ENCODE results near the gene MPRIP. TPM values are rescaled to one million over a fixed set of nuclear protein-coding genes. Genes with fewer than 3 reads are reported as not detected.

MPRIP gene
- total RNA-seq, 1 experiment from 2014 or later: 443 TPM

DNA sequence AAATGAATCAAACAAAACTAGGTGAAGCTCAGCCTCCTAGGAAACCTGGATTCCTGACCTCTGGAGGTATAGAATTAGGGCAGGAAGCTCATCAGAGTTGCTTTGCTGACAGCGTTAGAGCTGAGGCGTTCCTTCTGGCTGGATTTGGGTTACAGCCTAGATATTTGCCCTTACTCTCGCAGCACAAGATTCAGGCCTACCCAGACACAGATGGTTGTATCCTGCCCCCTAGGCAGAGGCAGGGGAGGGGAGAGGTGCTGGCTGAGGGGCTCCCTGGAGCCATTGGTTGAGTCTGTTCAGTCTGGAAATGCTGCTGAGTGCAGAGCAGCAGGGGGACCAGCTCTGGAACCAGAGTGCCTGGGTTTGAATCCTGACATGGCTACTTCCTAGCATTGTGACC lies 78.4 kb downstream of the MPRIP start:
- Histone ChIP-seq H2AFZ (no peak overlapping the region), H3K4me1 (replicated peaks; ENCODE audit: insufficient read depth) (peaks cover 9% of the 10 kb centered on the region; the same call in 1 of the 2 replicates), H3K79me2 (ENCODE audit: low read depth) (peaks cover 98% of the 10 kb centered on the region), H3K9me2 (ENCODE audit: insufficient read depth) (no peaks in the 10 kb centered on the region), H3K4me2 (no peak overlapping the region), H3K27ac (peak overlapping the region; percentile 13; the same call in 1 of the 2 replicates), H3K4me3 (no peak overlapping the region), H3K36me3 (ENCODE audit: low read depth) (peaks cover 12% of the 10 kb centered on the region; the same call in 1 of the 2 replicates), H3K9me3 (ENCODE audit: insufficient read depth, low read depth) (no peaks in the 10 kb centered on the region), H3F3A (ENCODE audit: insufficient read depth, low read depth) (peaks cover 86% of the 10 kb centered on the region), H4K20me1 (ENCODE audit: insufficient read depth) (peaks cover 99% of the 10 kb centered on the region), H3K27me3 (ENCODE audit: insufficient read depth, low read depth) (no peaks in the 10 kb centered on the region)
- CTCF ChIA-PET: interaction anchor here (0.6 kb wide), 1 partner anchor 120 kb away, joined by 3 read pairs; no protein-coding TSS in a partner anchor
- intact Hi-C loops (cut with micrococcal nuclease; ENCODE audit: unreplicated experiment): no loop called here
- TF ChIP-seq, protein P1, sequence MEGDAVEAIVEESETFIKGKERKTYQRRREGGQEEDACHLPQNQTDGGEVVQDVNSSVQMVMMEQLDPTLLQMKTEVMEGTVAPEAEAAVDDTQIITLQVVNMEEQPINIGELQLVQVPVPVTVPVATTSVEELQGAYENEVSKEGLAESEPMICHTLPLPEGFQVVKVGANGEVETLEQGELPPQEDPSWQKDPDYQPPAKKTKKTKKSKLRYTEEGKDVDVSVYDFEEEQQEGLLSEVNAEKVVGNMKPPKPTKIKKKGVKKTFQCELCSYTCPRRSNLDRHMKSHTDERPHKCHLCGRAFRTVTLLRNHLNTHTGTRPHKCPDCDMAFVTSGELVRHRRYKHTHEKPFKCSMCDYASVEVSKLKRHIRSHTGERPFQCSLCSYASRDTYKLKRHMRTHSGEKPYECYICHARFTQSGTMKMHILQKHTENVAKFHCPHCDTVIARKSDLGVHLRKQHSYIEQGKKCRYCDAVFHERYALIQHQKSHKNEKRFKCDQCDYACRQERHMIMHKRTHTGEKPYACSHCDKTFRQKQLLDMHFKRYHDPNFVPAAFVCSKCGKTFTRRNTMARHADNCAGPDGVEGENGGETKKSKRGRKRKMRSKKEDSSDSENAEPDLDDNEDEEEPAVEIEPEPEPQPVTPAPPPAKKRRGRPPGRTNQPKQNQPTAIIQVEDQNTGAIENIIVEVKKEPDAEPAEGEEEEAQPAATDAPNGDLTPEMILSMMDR (conservative IDR thresholded peaks at IDR 0.05): no peak
- no peak for TF ChIP-seq EZH2 (IDR thresholded peaks at IDR 0.05; ENCODE audit: low read depth)
- DNase-seq: no peak
- POLR2A ChIA-PET (ENCODE audit: unreplicated experiment): interaction anchor here (0.6 to 0.7 kb wide), 3 partner anchors 33 to 612 kb away, joined by 3 to 11 read pairs (median 5); no protein-coding TSS in a partner anchor
- BruUV-seq (replicated peaks): no TSS peak

DNA sequence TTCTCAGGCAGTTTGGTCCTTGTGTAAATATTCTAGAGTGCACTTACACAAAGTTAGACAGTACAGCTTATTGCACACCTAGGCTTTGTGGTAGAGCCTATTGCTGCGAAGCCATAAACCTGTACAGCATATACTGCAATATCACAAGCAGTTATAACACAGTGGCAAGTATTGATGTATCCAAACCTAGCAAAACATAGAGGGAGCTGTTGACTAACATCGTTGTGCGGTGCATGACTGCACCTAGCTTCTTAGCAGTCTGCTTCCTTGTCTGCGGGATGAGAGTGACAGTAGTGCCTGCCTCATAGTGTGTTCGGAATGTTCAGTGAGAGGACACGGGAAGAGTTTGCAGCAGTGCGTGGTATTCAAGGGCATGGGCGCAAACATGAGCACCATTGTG lies 78.9 kb downstream of the MPRIP start:
- ChIA-PET POLR2A (ENCODE audit: unreplicated experiment) (interaction anchor here (0.6 to 0.7 kb wide), 3 partner anchors 33 to 612 kb away, joined by 3 to 11 read pairs (median 5); no protein-coding TSS in a partner anchor), CTCF (interaction anchor here (0.6 kb wide), 1 partner anchor 147 kb away, joined by 4 read pairs; no protein-coding TSS in a partner anchor)
- Histone ChIP-seq H3F3A (ENCODE audit: insufficient read depth, low read depth) (peaks cover 89% of the 10 kb centered on the region), H3K4me3 (no peak overlapping the region), H3K9me3 (ENCODE audit: insufficient read depth, low read depth) (no peaks in the 10 kb centered on the region), H3K9me2 (ENCODE audit: insufficient read depth) (no peaks in the 10 kb centered on the region), H3K27me3 (ENCODE audit: insufficient read depth, low read depth) (no peaks in the 10 kb centered on the region), H3K4me2 (no peak overlapping the region), H3K36me3 (ENCODE audit: low read depth) (peaks cover 13% of the 10 kb centered on the region; the same call in 1 of the 2 replicates), H3K4me1 (replicated peaks; ENCODE audit: insufficient read depth) (peaks cover 9% of the 10 kb centered on the region; the same call in 1 of the 2 replicates), H3K79me2 (ENCODE audit: low read depth) (peaks cover 98% of the 10 kb centered on the region), H4K20me1 (ENCODE audit: insufficient read depth) (peaks cover 99% of the 10 kb centered on the region), H2AFZ (no peak overlapping the region), H3K27ac (peak overlapping the region; percentile 13; the same call in 1 of the 2 replicates)
- intact Hi-C loops (cut with micrococcal nuclease; ENCODE audit: unreplicated experiment): no loop called here
- no TSS peak for BruUV-seq (replicated peaks)
- no peak for DNase-seq
- no peak for TF ChIP-seq EZH2 (IDR thresholded peaks at IDR 0.05; ENCODE audit: low read depth)
- TF ChIP-seq, protein P1 (conservative IDR thresholded peaks at IDR 0.05): no peak

DNA sequence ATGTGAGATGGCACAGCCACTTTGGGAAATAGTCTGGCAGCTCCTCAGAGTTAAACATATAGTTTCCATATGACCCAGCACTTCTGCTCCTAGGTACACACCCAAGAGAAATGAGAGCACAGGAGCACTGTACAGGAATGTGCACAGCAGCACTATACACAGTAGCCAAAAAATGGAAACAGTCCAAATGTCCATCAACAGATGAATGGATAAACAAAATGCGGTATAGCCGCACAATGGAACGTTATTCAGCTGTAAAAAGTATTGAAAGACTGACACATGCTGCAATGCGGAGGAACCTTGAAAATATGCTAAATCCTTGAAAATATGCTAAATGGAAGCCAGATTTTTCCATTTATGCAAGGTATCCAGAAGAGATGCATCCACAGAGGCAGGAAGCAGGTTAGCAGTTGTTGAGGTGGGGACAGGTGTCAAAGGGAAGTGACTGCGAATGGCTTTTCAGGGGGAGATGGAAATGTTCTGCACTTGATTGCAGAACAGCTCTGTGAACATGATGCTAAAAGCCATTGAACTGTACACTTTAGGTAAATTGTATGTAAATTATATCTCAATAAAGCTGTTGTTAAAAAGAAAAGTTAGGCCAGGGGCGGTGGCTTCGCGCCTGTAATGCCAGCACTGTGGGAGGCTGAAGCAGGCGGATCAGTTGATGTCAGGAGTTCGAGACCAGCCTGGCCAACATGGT lies 80.7 kb downstream of the MPRIP start:
- ChIA-PET POLR2A (ENCODE audit: unreplicated experiment) (interaction anchor here (0.6 kb wide), 2 partner anchors 15 to 441 kb away, joined by 6 to 7 read pairs; no protein-coding TSS in a partner anchor), CTCF (no interaction called here)
- no TSS peak for BruUV-seq (replicated peaks)
- H4K20me1 ChIP-seq (ENCODE audit: insufficient read depth): peaks cover 99% of the 10 kb centered on the region
- peaks cover 83% of the 10 kb centered on the region for H3F3A ChIP-seq (ENCODE audit: insufficient read depth, low read depth)
- H2AFZ ChIP-seq: no peak overlapping the region
- H3K4me1 ChIP-seq (replicated peaks; ENCODE audit: insufficient read depth): peaks cover 9% of the 10 kb centered on the region; the same call in 1 of the 2 replicates
- TF ChIP-seq, protein P1 (conservative IDR thresholded peaks at IDR 0.05): no peak
- TF ChIP-seq EZH2 (IDR thresholded peaks at IDR 0.05; ENCODE audit: low read depth): no peak
- no peak overlapping the region for H3K4me2 ChIP-seq
- H3K79me2 ChIP-seq (ENCODE audit: low read depth): peaks cover 98% of the 10 kb centered on the region
- no peak for DNase-seq
- no peaks in the 10 kb centered on the region for H3K9me2 ChIP-seq (ENCODE audit: insufficient read depth)
- no peak overlapping the region for H3K4me3 ChIP-seq
- H3K27ac ChIP-seq: peak overlapping the region; percentile 7; the same call in 1 of the 2 replicates
- H3K27me3 ChIP-seq (ENCODE audit: insufficient read depth, low read depth): no peaks in the 10 kb centered on the region
- intact Hi-C loops (cut with micrococcal nuclease; ENCODE audit: unreplicated experiment): no loop called here
- 0 out of 2 replicates have a peak, but pooled peaks cover 15% of the 10 kb centered on the region for H3K36me3 ChIP-seq (ENCODE audit: low read depth)
- no peaks in the 10 kb centered on the region for H3K9me3 ChIP-seq (ENCODE audit: insufficient read depth, low read depth)

Data from PC-9 (cell line).